Neural progenitor cell (in vitro differentiated cells): Measurements from ENCODE around the gene NPM1.

Source experiments
- CTCF ChIP-seq: fragments of 200-600 bp; sonication (generic); IDR thresholded peaks from 2 replicates; pipeline ENCODE4 v1.5.1; 2017; ENCODE audit warnings: antibody characterized with exemption, mild to moderate bottlenecking
- EZH2 ChIP-seq: fragments of 200-600 bp; sonication (generic); IDR thresholded peaks from 2 replicates; pipeline ENCODE4 v1.6.1; 2017; ENCODE audit warnings: antibody characterized with exemption, mild to moderate bottlenecking, moderate library complexity
- EZH2phosphoT487 ChIP-seq: fragments of 200-600 bp; sonication (generic); IDR thresholded peaks from 2 replicates; pipeline ENCODE4 v1.6.1; 2017; ENCODE audit warnings: antibody characterized with exemption

- TF ChIP-seq CTCF (no peak), EZH2 (no peak), EZH2phosphoT487 (no peak)
Observed at GRCh38 chr5:171434874-171435273, 47.2 kb downstream of the NPM1 start.
